AG04449 (cell line): Measurements from ENCODE around the gene NET1.

Experiments used
- CTCF ChIA-PET: fragments of 350-600 bp; formaldehyde crosslinking; extraction: SDS; loops from one replicate; lab custom pipeline; 2021; ENCODE audit warnings: antibody characterized with exemption; lab: Yijun Ruan, JAX
- POLR2A ChIA-PET: fragments of 400-600, 350-600 bp; formaldehyde crosslinking; extraction: SDS; loops from one replicate; lab custom pipeline; 2020; ENCODE audit warnings: antibody characterized with exemption, inconsistent platforms; lab: Yijun Ruan, JAX
- DNase-seq: peaks from one replicate; pipeline ENCODE4 v3.0.0-alpha.2; 2010; ENCODE audit warnings: low read depth, low spot score
- H3K4me3 ChIP-seq: 2 replicates; pipeline ENCODE4 v1.5.1; 2011; ENCODE audit warnings: low read depth, mild to moderate bottlenecking, control low read depth, low read length
- CTCF ChIP-seq: IDR thresholded peaks from one replicate; pipeline ENCODE4 v1.5.1; 2011; ENCODE audit warnings: mild to moderate bottlenecking, moderate library complexity, low read length, control low read depth, inconsistent platforms; ENCODE audit not compliant: insufficient read depth; ENCODE audit errors: missing control alignments

NET1 gene

GRCh38 chr10:5504146-5505072 lies 92.1 kb downstream of the NET1 start:
- DNase-seq, result no peak
- ChIA-PET CTCF (interaction anchor here (1.1 to 1.2 kb wide), 2 partner anchors 10 to 119 kb away, joined by 3 read pairs; no protein-coding TSS in a partner anchor), POLR2A (no interaction called here)
- H3K4me3 ChIP-seq, result no peak overlapping the region
- no peak for TF ChIP-seq CTCF

GRCh38 chr10:5506246-5506645 lies 93.9 kb downstream of the NET1 start:
- TF ChIP-seq CTCF, result no peak
- ChIA-PET CTCF (no interaction called here), POLR2A (interaction anchor here (0.6 kb wide), 1 partner anchor 41 kb away, joined by 3 read pairs; no protein-coding TSS in a partner anchor)
- no peak for DNase-seq
- H3K4me3 ChIP-seq, result no peak overlapping the region

GRCh38 chr10:5506751-5507648 lies 94.6 kb downstream of the NET1 start:
- H3K4me3 ChIP-seq, result no peak overlapping the region
- POLR2A ChIA-PET, result interaction anchor here (0.6 kb wide), 1 partner anchor 40 kb away, joined by 3 read pairs; no protein-coding TSS in a partner anchor
- no peak for DNase-seq
- CTCF ChIA-PET, result no interaction called here
- TF ChIP-seq CTCF, result no peak

- DNase-seq, result no peak
- no peak for TF ChIP-seq CTCF
- ChIA-PET CTCF (no interaction called here), POLR2A (no interaction called here)
- no peak overlapping the region for H3K4me3 ChIP-seq
These were observed 95.3 kb downstream of the NET1 start for GRCh38 chr10:5507649-5508131.

- CTCF ChIA-PET, result interaction anchor here (1.3 to 1.8 kb wide), 2 partner anchors 10 to 12 kb away, joined by 3 read pairs; no protein-coding TSS in a partner anchor
- TF ChIP-seq CTCF, result no peak
- DNase-seq, result no peak
- POLR2A ChIA-PET, result no interaction called here
- no peak overlapping the region for H3K4me3 ChIP-seq
These were observed 95.8 kb downstream of the NET1 start for GRCh38 chr10:5508161-5508604.
